Hepatocyte (in vitro differentiated cells): ENCODE results near the gene RBBP4.

Experiments
- CTCF ChIP-seq: fragments of 200-600 bp; sonication (generic); IDR thresholded peaks from 2 replicates; pipeline ENCODE4 v1.5.1; 2016; ENCODE audit warnings: antibody characterized with exemption, mild to moderate bottlenecking; ENCODE audit not compliant: poor library complexity
- EZH2 ChIP-seq: fragments of 200-600 bp; sonication (generic); IDR thresholded peaks from 2 replicates; pipeline ENCODE4 v1.6.1; 2016; ENCODE audit warnings: antibody characterized with exemption, mild to moderate bottlenecking, borderline replicate concordance

GRCh38 chr1:32727876-32728275 lies 76.9 kb downstream of the RBBP4 start:
- no peak for TF ChIP-seq CTCF
- TF ChIP-seq EZH2, result no peak
